Neural cell (in vitro differentiated cells): ENCODE measurements around the gene CHN1. TPM values are rescaled to one million over a fixed set of nuclear protein-coding genes. Genes with fewer than 3 reads are reported as not detected.

Experiments used
- H2AFZ ChIP-seq: fragments of 200-600, 300-800 bp; sonication (generic), shearing (Covaris generic); 2 replicates; pipeline ENCODE4 v1.6.0; 2014; ENCODE audit warnings: low read depth, mild to moderate bottlenecking, antibody characterized with exemption, low read length, moderate library complexity
- H3F3A ChIP-seq: fragments of 200-600 bp; shearing (Covaris generic); 2 replicates; pipeline ENCODE4 v1.6.1; 2016; ENCODE audit warnings: mild to moderate bottlenecking, moderate library complexity, mixed read lengths, antibody characterized with exemption, low read length; ENCODE audit not compliant: insufficient read depth, poor library complexity, severe bottlenecking
- H3K27ac ChIP-seq: fragments of 200-600, 300-800 bp; sonication (generic), shearing (Covaris generic); 2 replicates; pipeline ENCODE4 v1.5.1; 2014; ENCODE audit warnings: mild to moderate bottlenecking, low read length, moderate library complexity
- H3K27me3 ChIP-seq: fragments of 300-800, 200-600 bp; sonication (generic), shearing (Covaris generic); 2 replicates; pipeline ENCODE4 v1.6.0; 2014; ENCODE audit warnings: mild to moderate bottlenecking, low read depth, low read length, moderate library complexity; ENCODE audit not compliant: insufficient read depth
- H3K36me3 ChIP-seq: fragments of 300-800, 200-600 bp; sonication (generic), shearing (Covaris generic); 2 replicates; pipeline ENCODE4 v1.5.1; 2014; ENCODE audit warnings: mild to moderate bottlenecking, antibody characterized with exemption, low read length, moderate library complexity; ENCODE audit not compliant: insufficient read depth
- H3K4me2 ChIP-seq: fragments of 300-800, 200-600 bp; sonication (generic), shearing (Covaris generic); 2 replicates; pipeline ENCODE4 v1.6.0; 2014; ENCODE audit warnings: mild to moderate bottlenecking, low read length
- H3K4me3 ChIP-seq: fragments of 300-800, 200-600 bp; sonication (generic), shearing (Covaris generic); 2 replicates; pipeline ENCODE4 v1.5.1; 2014; ENCODE audit warnings: mild to moderate bottlenecking, low read length, moderate library complexity
- H3K79me2 ChIP-seq: fragments of 200-600 bp; shearing (Covaris generic); replicated peaks from 2 replicates; pipeline ENCODE4 v1.6.0; 2014; ENCODE audit warnings: mild to moderate bottlenecking, low read length, moderate library complexity; ENCODE audit not compliant: insufficient read depth
- H3K9ac ChIP-seq: fragments of 300-800, 200-600 bp; sonication (generic), shearing (Covaris generic); 2 replicates; pipeline ENCODE4 v1.6.1; 2016; ENCODE audit warnings: mild to moderate bottlenecking, low read length, mixed read lengths
- H3K9me2 ChIP-seq: fragments of 200-600 bp; shearing (Covaris generic); 2 replicates; pipeline ENCODE4 v1.6.1; 2016; ENCODE audit warnings: mild to moderate bottlenecking, low read length, mixed read lengths; ENCODE audit not compliant: insufficient read depth
- H3K9me3 ChIP-seq: fragments of 200-600, 300-800 bp; sonication (generic), shearing (Covaris generic); 2 replicates; pipeline ENCODE4 v1.6.1; 2016; ENCODE audit warnings: mild to moderate bottlenecking, mixed run types, low read length, moderate library complexity, mixed read lengths
- H4K20me1 ChIP-seq: fragments of 200-600 bp; shearing (Covaris generic); 2 replicates; pipeline ENCODE4 v1.6.1; 2016; ENCODE audit warnings: mild to moderate bottlenecking, mixed run types; ENCODE audit not compliant: insufficient read depth
- CTCF ChIP-seq: fragments of 450-650 bp; IDR thresholded peaks from 2 replicates; pipeline ENCODE4 v1.5.1; 2014; ENCODE audit warnings: antibody characterized with exemption, mild to moderate bottlenecking, moderate library complexity; ENCODE audit not compliant: poor library complexity, severe bottlenecking
- EP300 ChIP-seq: fragments of 450-650 bp; conservative IDR thresholded peaks from 2 replicates; pipeline ENCODE4 v1.6.1; 2014; ENCODE audit warnings: antibody characterized with exemption, mild to moderate bottlenecking, moderate library complexity; ENCODE audit not compliant: poor library complexity, severe bottlenecking
- EZH2 ChIP-seq: fragments of 200-600, 300-800 bp; shearing (Covaris generic), sonication (generic); IDR thresholded peaks from 2 replicates; pipeline ENCODE4 v1.6.1; 2014; ENCODE audit warnings: antibody characterized with exemption, low read length, borderline replicate concordance, mild to moderate bottlenecking; ENCODE audit not compliant: insufficient read depth, poor library complexity, severe bottlenecking
- MXI1 ChIP-seq: fragments of 450-650 bp; conservative IDR thresholded peaks from 2 replicates; pipeline ENCODE4 v1.6.1; 2014; ENCODE audit warnings: antibody characterized with exemption, mild to moderate bottlenecking; ENCODE audit not compliant: poor library complexity, severe bottlenecking
- POLR2AphosphoS5 ChIP-seq: IDR thresholded peaks from 2 replicates; pipeline ENCODE4 v1.6.1; 2012
- RAD21 ChIP-seq: fragments of 450-650 bp; conservative IDR thresholded peaks from 2 replicates; pipeline ENCODE4 v1.6.1; 2014; ENCODE audit warnings: antibody characterized with exemption, mild to moderate bottlenecking, moderate library complexity
- REST ChIP-seq: IDR thresholded peaks from 2 replicates; pipeline ENCODE4 v1.6.1; 2012; ENCODE audit warnings: borderline replicate concordance
- SMC3 ChIP-seq: fragments of 450-650 bp; conservative IDR thresholded peaks from 2 replicates; pipeline ENCODE4 v1.6.1; 2014; ENCODE audit warnings: antibody characterized with exemption, mild to moderate bottlenecking, moderate library complexity; ENCODE audit not compliant: poor library complexity
- TAF1 ChIP-seq: IDR thresholded peaks from 2 replicates; pipeline ENCODE4 v1.6.1; 2012; ENCODE audit warnings: low read depth
- polyA plus RNA-seq: library from polyadenylated mRNA; depleted of rRNA; stranded (reverse); fragments of >200 nt; gene quantifications from 2 replicates; pipeline ENCODE4 v1.2.3, GENCODE V29; 2014

CHN1 gene
- polyA plus RNA-seq, 1 donor from 2014 or later, result 133 TPM

- Histone ChIP-seq H2AFZ (no peak overlapping the region), H3K9ac (no peak overlapping the region), H3K4me2 (no peak overlapping the region), H3F3A (no peaks in the 10 kb centered on the region), H3K79me2 (no peaks in the 10 kb centered on the region), H3K36me3 (no peaks in the 10 kb centered on the region), H3K4me3 (no peak overlapping the region), H4K20me1 (no peaks in the 10 kb centered on the region), H3K27me3 (no peaks in the 10 kb centered on the region), H3K9me3 (no peaks in the 10 kb centered on the region), H3K9me2 (no peaks in the 10 kb centered on the region), H3K27ac (no peak overlapping the region)
- TF ChIP-seq REST, result no peak
- no peak for TF ChIP-seq EP300
- no peak for TF ChIP-seq SMC3
- TF ChIP-seq POLR2AphosphoS5, result no peak
- no peak for TF ChIP-seq CTCF
Observed at GRCh38 chr2:175039490-175039889, 34.3 kb upstream of the CHN1 start.

- Histone ChIP-seq H3K9ac (no peak overlapping the region), H3K79me2 (no peaks in the 10 kb centered on the region), H4K20me1 (no peaks in the 10 kb centered on the region), H3K36me3 (no peaks in the 10 kb centered on the region), H3K9me2 (no peaks in the 10 kb centered on the region), H2AFZ (no peak overlapping the region), H3K4me3 (no peak overlapping the region), H3K27me3 (no peaks in the 10 kb centered on the region), H3K27ac (no peak overlapping the region), H3F3A (no peaks in the 10 kb centered on the region), H3K9me3 (no peaks in the 10 kb centered on the region), H3K4me2 (no peak overlapping the region)
- no peak for TF ChIP-seq SMC3
- no peak for TF ChIP-seq EZH2
- TF ChIP-seq CTCF, result no peak
- TF ChIP-seq POLR2AphosphoS5, result no peak
- no peak for TF ChIP-seq TAF1
- TF ChIP-seq EP300, result no peak
- TF ChIP-seq REST, result no peak
- TF ChIP-seq RAD21, result no peak
- TF ChIP-seq MXI1, result no peak
Observed at GRCh38 chr2:175039031-175039430, 33.9 kb upstream of the CHN1 start.
